H1 (cell line): ENCODE measurements around the gene LAMC3.

Experiments
- CTCF ChIP-seq, 3 experiments: IDR thresholded peaks; 1 replicate in 2 of 3; 2 replicates in 1 of 3; pipeline versions ENCODE4 v1.5.1 to v1.6.1; 2011; ENCODE audit warnings: low read length in 3 of 3, mild to moderate bottlenecking in 3 of 3, inconsistent platforms in 2 of 3, low read depth in 1 of 3, moderate library complexity in 1 of 3; ENCODE audit not compliant: insufficient read depth in 1 of 3; ENCODE audit errors: control extremely low read depth in 1 of 3
- KDM1A ChIP-seq: fragments of 200-600, 300-600 bp; sonication (generic); IDR thresholded peaks from 2 replicates; pipeline ENCODE4 v1.7.1; 2016; ENCODE audit warnings: mild to moderate bottlenecking, low read length, borderline replicate concordance
- NANOG ChIP-seq: IDR thresholded peaks from 2 replicates; pipeline ENCODE4 v1.6.1; 2011; ENCODE audit warnings: low read length, low read depth, mild to moderate bottlenecking, inconsistent platforms; ENCODE audit not compliant: insufficient read depth, poor library complexity, severe bottlenecking
- POLR2A ChIP-seq, 2 experiments: IDR thresholded peaks; 1 replicate in 1 of 2; 2 replicates in 1 of 2; pipeline ENCODE4 v1.6.1; 2011; ENCODE audit warnings: low read depth in 2 of 2, low read length in 2 of 2, mild to moderate bottlenecking in 2 of 2; ENCODE audit errors: control extremely low read depth in 1 of 2
- POLR2AphosphoS5 ChIP-seq: IDR thresholded peaks from 2 replicates; pipeline ENCODE4 v1.6.1; 2011; ENCODE audit warnings: low read depth, low read length
- RBBP5 ChIP-seq: IDR thresholded peaks from 2 replicates; pipeline ENCODE4 v1.7.1; 2012; ENCODE audit warnings: low read depth, mild to moderate bottlenecking, inconsistent platforms, low read length, moderate library complexity, borderline replicate concordance
- RFX5 ChIP-seq: IDR thresholded peaks from 2 replicates; pipeline ENCODE4 v1.6.1; 2011; ENCODE audit warnings: low read depth, low read length, improper control_type of control experiment, borderline replicate concordance

DNA sequence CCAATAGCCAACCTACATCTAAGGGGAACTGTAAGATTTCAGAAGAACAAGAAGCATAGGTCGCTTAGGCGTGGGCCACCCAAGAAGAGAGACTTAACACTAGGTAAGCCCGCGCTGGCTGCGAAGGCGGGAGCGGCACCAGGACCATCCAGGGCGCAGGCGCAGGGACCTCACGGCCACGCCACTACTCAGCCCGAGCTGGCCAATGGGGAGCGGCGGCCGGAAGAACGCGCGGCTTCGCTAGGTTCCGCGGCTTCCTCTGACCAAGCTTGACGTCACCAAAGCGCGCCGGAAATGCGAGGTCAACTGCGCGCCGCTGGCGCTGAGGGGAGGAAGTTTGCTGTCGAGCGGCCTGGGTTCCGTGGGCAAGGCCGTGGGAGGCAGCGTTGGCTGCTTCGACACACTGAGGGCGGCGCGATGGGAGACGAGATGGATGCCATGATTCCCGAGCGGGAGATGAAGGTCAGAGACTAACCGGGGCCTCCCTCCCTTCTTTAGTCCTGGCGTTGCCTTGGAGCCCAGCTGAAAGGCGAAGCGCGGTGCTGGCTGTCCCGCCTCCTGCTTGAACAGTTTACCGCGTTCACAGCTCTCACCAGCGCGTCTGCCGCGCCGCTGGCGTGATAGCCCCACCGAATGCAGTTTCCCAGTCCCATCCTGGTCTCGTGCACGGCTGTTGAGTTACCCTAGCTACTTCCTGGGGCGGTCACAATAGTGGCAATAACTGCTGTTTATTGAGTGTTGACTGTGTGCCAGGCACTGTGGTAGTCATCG, 116.5 kb downstream of the LAMC3 start, which contains the start of gene NUP214:
- TF ChIP-seq KDM1A (no peak), POLR2AphosphoS5 (peak; percentile 98), POLR2A (IDR thresholded peaks at IDR 0.05; ENCODE audit: control extremely low read depth in 1 of 2, low read depth in 2 of 2, low read length in 2 of 2) (peak; percentile 94 to 96), CTCF (IDR thresholded peaks at IDR 0.05; ENCODE audit: control extremely low read depth in 1 of 3, insufficient read depth in 1 of 3, low read depth in 1 of 3, low read length in 3 of 3) (no peak), RFX5 (no peak), NANOG (no peak), RBBP5 (peak; percentile 84; the same call in 1 of the 2 replicates)
